ENCODE data around the gene TNFSF18.
"Not testable (repeated sequence)": the region's sequence is repeated elsewhere in the genome, so short reads cannot be mapped to it uniquely, and the experiment has no call there.

Gene TNFSF18

GRCh38 chr1:173093691-173094445, 43.1 kb upstream of the TNFSF18 start:
- H4K20me1 ChIP-seq (ENCODE audit: control insufficient read depth, insufficient read depth, low read depth, low read length) = no peaks in the 10 kb centered on the region
- H3K9me3 ChIP-seq (ENCODE audit: control insufficient read depth, insufficient read depth, low read length) = no peaks in the 10 kb centered on the region
- TF ChIP-seq CTCF (IDR thresholded peaks at IDR 0.05; ENCODE audit: low read depth, low read length, poor library complexity, severe bottlenecking) (no peak), EZH2phosphoT487 (IDR thresholded peaks at IDR 0.05; ENCODE audit: borderline replicate concordance, low read length) (no peak)
- no peaks in the 10 kb centered on the region for H3K9me2 ChIP-seq (replicated peaks; ENCODE audit: control insufficient read depth, low read length)
- no peaks in the 10 kb centered on the region for H3K27me3 ChIP-seq (ENCODE audit: control insufficient read depth, low read length)
- no peak overlapping the region for H3K27ac ChIP-seq (ENCODE audit: low read depth, low read length)
- H3K79me2 ChIP-seq (ENCODE audit: control insufficient read depth, low read length) = no peaks in the 10 kb centered on the region
- no peaks in the 10 kb centered on the region for H3K36me3 ChIP-seq (ENCODE audit: control insufficient read depth, low read length)
- no peaks in the 10 kb centered on the region for H3F3A ChIP-seq (ENCODE audit: control insufficient read depth, insufficient read depth)
- H3K4me2 ChIP-seq (ENCODE audit: low read length) = no peak overlapping the region
- H3K4me3 ChIP-seq (ENCODE audit: low read length) = no peak overlapping the region
- peaks cover 6% of the 10 kb centered on the region for H3K4me1 ChIP-seq (ENCODE audit: control insufficient read depth, low read length)

GRCh38 chr1:173084292-173084691, 33.6 kb upstream of the TNFSF18 start:
- Histone ChIP-seq H3K79me2 (ENCODE audit: control insufficient read depth, low read length) (no peaks in the 10 kb centered on the region), H3K4me3 (ENCODE audit: low read length) (no peak overlapping the region), H3K27me3 (ENCODE audit: control insufficient read depth, low read length) (no peaks in the 10 kb centered on the region), H3K36me3 (ENCODE audit: control insufficient read depth, low read length) (no peaks in the 10 kb centered on the region), H3K4me2 (ENCODE audit: low read length) (no peak overlapping the region), H3K4me1 (ENCODE audit: control insufficient read depth, low read length) (no peaks in the 10 kb centered on the region), H3K9me3 (ENCODE audit: control insufficient read depth, insufficient read depth, low read length) (no peaks in the 10 kb centered on the region), H3K27ac (ENCODE audit: low read depth, low read length) (no peak overlapping the region), H4K20me1 (ENCODE audit: control insufficient read depth, insufficient read depth, low read depth, low read length) (no peaks in the 10 kb centered on the region), H3F3A (ENCODE audit: control insufficient read depth, insufficient read depth) (no peaks in the 10 kb centered on the region), H3K9me2 (replicated peaks; ENCODE audit: control insufficient read depth, low read length) (no peaks in the 10 kb centered on the region)
- no peak for TF ChIP-seq EZH2phosphoT487 (IDR thresholded peaks at IDR 0.05; ENCODE audit: borderline replicate concordance, low read length)
- no peak for TF ChIP-seq CTCF (IDR thresholded peaks at IDR 0.05; ENCODE audit: low read depth, low read length, poor library complexity, severe bottlenecking)

DNA sequence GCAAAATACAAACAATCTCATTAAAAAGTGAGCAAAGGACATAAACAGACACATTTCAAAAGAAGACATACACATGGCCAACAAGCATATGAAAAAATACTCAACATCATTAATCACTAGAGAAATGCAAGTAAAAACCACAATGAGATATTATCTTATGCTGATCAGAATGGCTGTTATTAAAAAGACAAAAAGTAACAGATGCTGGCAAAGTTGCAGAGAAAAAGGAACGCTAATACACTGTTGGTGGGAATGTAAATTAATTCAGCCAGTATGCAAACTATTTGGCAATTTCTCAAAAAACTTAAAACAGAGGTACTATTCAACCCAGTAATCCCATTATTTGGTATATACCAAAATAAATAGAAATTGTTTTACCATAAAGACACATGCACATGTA, 32.2 kb upstream of the TNFSF18 start:
- Histone ChIP-seq H3K4me1 (ENCODE audit: control insufficient read depth, low read length) (no peaks in the 10 kb centered on the region), H3K27ac (ENCODE audit: low read depth, low read length) (no peak overlapping the region), H3K4me2 (ENCODE audit: low read length) (no peak overlapping the region), H3K27me3 (ENCODE audit: control insufficient read depth, low read length) (no peaks in the 10 kb centered on the region), H3K36me3 (ENCODE audit: control insufficient read depth, low read length) (no peaks in the 10 kb centered on the region), H3F3A (ENCODE audit: control insufficient read depth, insufficient read depth) (no peaks in the 10 kb centered on the region), H4K20me1 (ENCODE audit: control insufficient read depth, insufficient read depth, low read depth, low read length) (no peaks in the 10 kb centered on the region), H3K79me2 (ENCODE audit: control insufficient read depth, low read length) (no peaks in the 10 kb centered on the region), H3K4me3 (ENCODE audit: low read length) (no peak overlapping the region), H3K9me3 (ENCODE audit: control insufficient read depth, insufficient read depth, low read length) (no peaks in the 10 kb centered on the region), H3K9me2 (replicated peaks; ENCODE audit: control insufficient read depth, low read length) (no peaks in the 10 kb centered on the region)
- TF ChIP-seq EZH2phosphoT487 (IDR thresholded peaks at IDR 0.05; ENCODE audit: borderline replicate concordance, low read length) (no peak), CTCF (IDR thresholded peaks at IDR 0.05; ENCODE audit: low read depth, low read length, poor library complexity, severe bottlenecking) (no peak)

DNA sequence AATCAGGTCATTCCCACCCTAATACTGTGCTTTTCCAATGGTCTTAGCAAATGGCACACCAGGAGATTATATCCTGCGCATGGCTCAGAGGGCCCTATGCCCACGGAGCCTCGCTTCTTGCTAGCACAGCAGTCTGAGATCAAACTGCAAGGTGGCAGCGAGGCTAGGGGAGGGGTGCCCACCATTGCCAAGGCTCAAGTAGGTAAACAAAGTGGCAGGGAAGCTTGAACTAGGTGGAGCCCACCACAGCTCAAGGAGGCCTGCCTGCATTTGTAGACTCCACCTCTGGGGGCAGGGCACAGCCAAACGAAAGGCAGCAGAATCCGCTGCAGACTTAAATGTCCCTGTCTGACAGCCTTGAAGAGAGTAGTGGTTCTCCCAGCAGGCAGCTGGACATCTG, 23.5 kb upstream of the TNFSF18 start:
- H3K4me2 ChIP-seq (ENCODE audit: low read length); H3K27ac ChIP-seq (ENCODE audit: low read depth, low read length); H3K9me2 ChIP-seq (replicated peaks; ENCODE audit: control insufficient read depth, low read length); H3K9me3 ChIP-seq (ENCODE audit: control insufficient read depth, insufficient read depth, low read length); H3K79me2 ChIP-seq (ENCODE audit: control insufficient read depth, low read length); H3K36me3 ChIP-seq (ENCODE audit: control insufficient read depth, low read length); H3K27me3 ChIP-seq (ENCODE audit: control insufficient read depth, low read length); H3K4me1 ChIP-seq (ENCODE audit: control insufficient read depth, low read length); H3F3A ChIP-seq (ENCODE audit: control insufficient read depth, insufficient read depth); H4K20me1 ChIP-seq (ENCODE audit: control insufficient read depth, insufficient read depth, low read depth, low read length); H3K4me3 ChIP-seq (ENCODE audit: low read length): not testable (repeated sequence)

All from DOHH2 (cell line).